SKM-1 treated with dmso at 0.1 percent for 144 hours (cell line): Measurements from ENCODE around the gene SHC3.

Experiments used
- DNase-seq: peaks from one replicate; lab custom pipeline; 2025; ENCODE audit not compliant: unreplicated experiment; lab: John Stamatoyannopoulos, UW

Gene SHC3

GRCh38 chr9:89054865-89055495 is 123.6 kb downstream of the SHC3 start:
- DNase-seq, result no peak

GRCh38 chr9:89053301-89053700 is 125.3 kb downstream of the SHC3 start:
- no peak for DNase-seq

- no peak for DNase-seq
These were observed 126.0 kb downstream of the SHC3 start for GRCh38 chr9:89052470-89053097.

- DNase-seq, result no peak
These were observed 127.1 kb downstream of the SHC3 start for GRCh38 chr9:89051421-89052025.

- DNase-seq, result no peak
These were observed 129.0 kb downstream of the SHC3 start for GRCh38 chr9:89049646-89050045.

GRCh38 chr9:89048616-89049015 is 130.0 kb downstream of the SHC3 start:
- no peak for DNase-seq

GRCh38 chr9:89047667-89048066 is 131.0 kb downstream of the SHC3 start:
- DNase-seq, result no peak

- no peak for DNase-seq
These were observed 131.8 kb downstream of the SHC3 start for GRCh38 chr9:89046832-89047231.

- DNase-seq, result no peak
These were observed 133.7 kb downstream of the SHC3 start for GRCh38 chr9:89044881-89045280.

- no peak for DNase-seq
These were observed 134.5 kb downstream of the SHC3 start for GRCh38 chr9:89044104-89044503.

GRCh38 chr9:89042984-89043383 is 135.6 kb downstream of the SHC3 start:
- no peak for DNase-seq

GRCh38 chr9:89039664-89040063 is 139.0 kb downstream of the SHC3 start:
- DNase-seq, result no peak

GRCh38 chr9:89039104-89039465 is 139.5 kb downstream of the SHC3 start:
- no peak for DNase-seq

- DNase-seq, result no peak
These were observed 140.1 kb downstream of the SHC3 start for GRCh38 chr9:89038382-89039103.

- DNase-seq, result no peak
These were observed 140.7 kb downstream of the SHC3 start for GRCh38 chr9:89037891-89038290.

- DNase-seq, result no peak
These were observed 141.3 kb downstream of the SHC3 start for GRCh38 chr9:89037346-89037745.

- DNase-seq, result peak; percentile 71
These were observed 141.7 kb downstream of the SHC3 start for GRCh38 chr9:89036891-89037290.

- peak; percentile 13 for DNase-seq
These were observed 142.2 kb downstream of the SHC3 start for GRCh38 chr9:89036383-89036782.

- no peak for DNase-seq
These were observed 146.0 kb downstream of the SHC3 start for GRCh38 chr9:89032661-89033060.

- no peak for DNase-seq
These were observed 146.4 kb downstream of the SHC3 start for GRCh38 chr9:89032173-89032572.

GRCh38 chr9:89029788-89030187 is 148.8 kb downstream of the SHC3 start:
- DNase-seq, result no peak

- DNase-seq, result peak; percentile 13
These were observed 151.7 kb downstream of the SHC3 start for GRCh38 chr9:89026876-89027275.
